GM10847 (cell line): Measurements from ENCODE around the gene C9.

Source experiments
- POLR2A ChIP-seq: IDR thresholded peaks from 2 replicates; pipeline ENCODE4 v1.6.1; 2011; ENCODE audit not compliant: insufficient read length; ENCODE audit errors: extremely low read depth

Gene C9

GRCh38 chr5:39353717-39354399 is 10.4 kb downstream of the C9 start:
- no peak for TF ChIP-seq POLR2A

- no peak for TF ChIP-seq POLR2A
These were observed 11.3 kb downstream of the C9 start for GRCh38 chr5:39352951-39353350.

DNA sequence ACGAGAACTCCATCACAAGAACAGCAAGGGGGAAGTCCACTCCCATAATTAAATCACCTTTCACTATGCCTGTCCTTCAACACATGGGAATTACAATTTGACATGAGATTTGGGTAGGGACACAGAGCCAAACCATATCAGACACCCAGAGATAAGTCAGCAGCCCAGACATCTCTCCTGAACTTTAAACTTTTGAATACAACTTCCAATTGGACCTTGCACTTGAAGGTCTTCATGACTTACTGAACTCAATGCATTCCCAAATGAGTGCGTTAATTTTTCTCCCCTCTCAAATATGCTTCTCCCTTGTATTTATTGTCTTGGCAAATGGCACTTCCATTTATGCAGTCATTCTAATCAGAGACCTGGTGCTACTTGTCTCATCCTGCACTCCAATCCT is 12.1 kb downstream of the C9 start:
- TF ChIP-seq POLR2A: no peak

GRCh38 chr5:39349484-39349883 is 14.8 kb downstream of the C9 start:
- no peak for TF ChIP-seq POLR2A

DNA sequence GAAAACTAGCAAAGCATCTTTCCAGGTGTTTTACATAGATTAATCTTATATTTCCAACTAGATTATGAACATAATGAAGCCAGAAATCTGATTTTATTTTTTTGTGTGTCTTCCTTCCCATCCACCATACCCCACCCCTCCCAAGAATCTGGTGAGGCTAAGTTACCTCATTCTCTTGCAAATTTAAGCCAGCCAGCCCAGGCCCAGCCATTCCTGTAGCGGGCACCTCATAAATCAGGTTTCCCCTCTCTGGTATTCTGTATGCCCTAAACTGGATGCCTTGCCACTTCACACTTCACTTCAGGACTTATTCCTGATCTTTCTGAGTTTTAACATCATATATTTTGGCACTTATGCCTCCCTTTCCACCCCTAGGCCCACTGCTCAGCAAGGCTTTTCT is 21.8 kb downstream of the C9 start:
- TF ChIP-seq POLR2A: no peak

GRCh38 chr5:39341896-39342295 is 22.4 kb downstream of the C9 start:
- TF ChIP-seq POLR2A: no peak

GRCh38 chr5:39340506-39340905 is 23.8 kb downstream of the C9 start:
- TF ChIP-seq POLR2A: no peak

DNA sequence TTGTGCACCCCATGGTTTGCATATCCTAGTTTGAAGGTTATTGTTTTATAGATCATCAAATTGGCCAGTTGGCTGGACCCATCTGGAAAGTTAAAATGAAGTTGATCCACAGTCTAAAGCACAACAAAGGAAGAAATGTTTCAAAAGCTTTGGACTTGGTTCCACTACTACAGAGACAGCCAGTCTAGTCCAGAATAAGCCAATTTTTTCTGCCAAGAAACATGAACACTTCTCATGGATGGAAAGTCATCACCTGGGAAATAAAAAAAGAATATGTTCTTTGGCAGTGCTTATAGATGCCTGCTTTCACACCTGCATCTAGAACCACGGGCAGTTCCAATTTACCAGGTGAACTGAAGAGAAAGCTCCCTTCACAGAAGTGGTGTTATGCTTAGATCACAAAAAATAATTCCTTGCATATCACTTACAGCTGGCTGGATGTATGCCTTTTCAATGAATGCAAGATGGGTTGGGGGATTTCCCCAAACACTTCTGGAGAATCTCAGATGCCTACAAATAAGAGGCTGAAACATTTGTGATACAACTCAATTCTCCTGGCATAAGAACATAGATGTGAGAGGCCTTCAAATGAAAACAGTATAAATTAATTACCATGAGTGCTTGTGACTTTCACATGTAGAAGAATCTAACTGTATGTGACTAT is 26.9 kb downstream of the C9 start:
- no peak for TF ChIP-seq POLR2A

GRCh38 chr5:39333104-39333503 is 31.2 kb downstream of the C9 start:
- TF ChIP-seq POLR2A: no peak

GRCh38 chr5:39331861-39332381 is 32.4 kb downstream of the C9 start:
- no peak for TF ChIP-seq POLR2A

- TF ChIP-seq POLR2A: no peak
These were observed 35.6 kb downstream of the C9 start for GRCh38 chr5:39328731-39329130.

DNA sequence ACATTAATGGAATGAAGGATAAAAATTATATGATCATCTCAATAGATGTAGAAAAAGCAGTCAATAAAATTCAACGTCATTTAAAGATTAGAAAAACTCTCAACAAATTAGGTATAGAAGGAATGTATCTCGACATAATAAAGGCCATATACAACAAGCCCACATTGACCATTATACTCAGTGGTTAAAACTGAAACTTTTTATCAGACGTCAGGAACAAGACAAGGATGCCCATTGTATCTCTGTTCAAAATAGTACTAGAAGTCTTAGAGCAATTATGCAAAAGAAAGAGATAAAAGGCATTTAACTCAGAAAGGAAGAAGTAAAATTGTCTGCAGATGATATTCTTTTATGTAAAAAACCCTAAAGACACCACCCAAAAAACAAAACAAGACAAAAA is 40.8 kb downstream of the C9 start:
- TF ChIP-seq POLR2A: no peak

GRCh38 chr5:39319395-39319794 is 44.9 kb downstream of the C9 start:
- TF ChIP-seq POLR2A: no peak

DNA sequence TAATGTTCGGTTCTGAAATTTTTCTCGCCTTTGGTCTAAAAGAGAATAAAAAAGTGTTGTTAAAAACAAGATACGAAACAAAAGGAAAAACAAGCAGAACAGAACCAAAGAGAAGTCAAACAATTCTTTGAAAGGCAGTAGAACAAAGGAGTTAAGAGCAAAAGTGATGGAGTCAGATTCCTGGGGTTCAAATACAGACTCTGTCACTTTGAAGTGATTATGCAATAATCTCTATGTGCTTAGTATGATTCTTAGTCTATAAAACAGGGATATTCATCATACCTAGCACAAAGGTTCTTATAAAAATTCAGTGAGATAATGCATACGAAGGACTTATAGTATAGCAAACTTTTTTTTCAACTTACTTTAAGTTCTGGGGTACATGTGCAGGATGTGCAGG is 48.3 kb downstream of the C9 start:
- no peak for TF ChIP-seq POLR2A

- TF ChIP-seq POLR2A: no peak
These were observed 49.7 kb downstream of the C9 start for GRCh38 chr5:39314591-39314990.

GRCh38 chr5:39309534-39309933 is 54.8 kb downstream of the C9 start:
- no peak for TF ChIP-seq POLR2A

DNA sequence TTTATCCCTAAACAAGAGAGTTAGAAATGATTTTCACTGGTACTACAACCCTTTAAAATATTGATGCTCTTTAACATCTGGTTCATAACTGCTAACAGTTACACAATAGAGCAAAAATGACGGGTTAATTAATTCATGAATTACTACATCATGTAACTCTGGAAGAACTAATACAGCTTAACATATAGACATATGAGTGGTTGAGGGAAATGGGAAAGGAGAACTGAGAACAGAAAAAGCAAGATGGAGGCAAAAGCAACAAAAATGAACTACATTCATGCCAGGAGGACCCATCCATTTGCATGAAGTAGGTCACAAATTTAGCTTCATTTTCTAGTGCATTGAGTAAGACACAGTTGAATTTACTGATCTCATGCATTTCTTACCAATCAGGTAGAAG is 61.8 kb downstream of the C9 start:
- TF ChIP-seq POLR2A: no peak

GRCh38 chr5:39301406-39301805 is 62.9 kb downstream of the C9 start:
- no peak for TF ChIP-seq POLR2A

DNA sequence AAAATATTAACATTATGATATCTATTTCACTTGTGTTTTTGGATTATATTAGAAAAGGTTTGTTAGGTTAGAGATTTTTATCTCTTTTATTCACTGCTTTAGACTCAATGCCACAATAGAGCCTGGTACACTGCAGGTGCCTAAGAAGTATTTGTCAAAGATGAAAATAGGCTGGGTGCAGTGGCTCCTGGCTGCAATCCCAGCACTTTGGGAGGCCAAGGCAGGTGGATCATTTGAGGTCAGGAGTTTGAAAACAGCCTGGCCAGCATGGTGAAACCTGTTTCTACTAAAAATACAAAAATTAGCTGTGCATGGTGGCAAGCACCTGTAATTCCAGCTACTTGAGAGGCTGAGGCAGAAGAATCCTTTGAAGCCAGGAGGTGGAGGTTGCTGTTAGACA is 64.3 kb downstream of the C9 start:
- TF ChIP-seq POLR2A: no peak
